Hippocampal formation (tissue), 2 donors: Measurements from ENCODE around the gene TM9SF3.
A peak's percentile ranks its signal among the peaks of the same experiment; 100 is the strongest.

Experiments
- DNase-seq, 2 donors: peaks; one replicate each; lab custom pipeline; 2025; lab: John Stamatoyannopoulos, UW

Gene TM9SF3

DNA sequence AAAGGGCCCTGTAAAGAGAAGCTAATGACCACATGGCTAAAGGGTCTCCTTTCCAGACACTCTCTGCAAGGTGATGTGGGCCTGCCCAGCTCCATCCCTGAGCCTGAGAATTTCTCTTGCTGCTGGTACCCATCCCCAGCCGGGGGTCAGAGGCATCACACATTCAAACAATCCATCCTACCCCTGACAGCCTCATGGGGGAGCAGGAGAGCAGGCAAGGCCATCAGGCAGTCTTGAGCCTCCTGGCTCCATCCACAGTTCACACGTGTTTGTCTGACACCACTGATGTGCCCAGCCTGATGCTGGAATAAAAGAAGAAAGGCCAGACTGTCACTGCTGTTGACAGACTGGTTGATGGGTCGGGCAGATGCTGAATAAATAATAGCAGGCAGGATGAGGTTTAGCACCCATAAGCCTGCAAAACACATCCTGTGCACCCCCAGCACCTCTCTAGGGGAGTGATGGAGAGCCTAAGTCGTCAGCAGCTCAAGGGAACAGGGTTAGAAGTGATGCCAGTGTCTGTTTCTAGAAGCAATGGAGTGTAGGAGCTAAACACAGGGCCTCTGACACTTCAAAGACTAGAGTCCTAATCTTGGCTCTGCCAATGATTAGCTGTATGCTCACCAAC is 116.6 kb downstream of the TM9SF3 start:
- DNase-seq, result peak; percentile 54 to 63

DNA sequence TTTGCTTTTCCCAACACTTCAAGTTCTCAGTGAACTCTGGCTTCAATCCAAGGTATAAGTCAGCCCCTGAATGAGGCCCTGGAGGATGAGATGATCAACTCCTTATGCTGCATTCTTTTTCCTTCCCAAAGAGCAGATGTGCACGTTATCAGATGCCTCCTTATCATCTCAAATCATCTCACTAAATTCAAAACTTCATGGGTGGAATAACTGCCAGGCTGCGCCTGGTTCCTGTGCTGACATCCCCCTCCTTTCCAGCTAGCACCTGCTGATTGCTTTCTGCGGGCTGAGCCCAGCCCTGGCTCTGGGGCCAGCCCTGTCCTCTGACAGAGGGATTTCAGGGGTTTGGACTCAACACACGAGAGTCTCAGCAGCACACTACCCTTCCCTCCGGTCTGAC is 118.0 kb downstream of the TM9SF3 start:
- DNase-seq, result no peak
